ENCODE data around the gene RNF38. TPM values are rescaled to one million over a fixed set of nuclear protein-coding genes. Genes with fewer than 3 reads are reported as not detected.

The RNF38 gene
- total RNA-seq, 1 experiment from 2014 or later, result 60.2 TPM

DNA sequence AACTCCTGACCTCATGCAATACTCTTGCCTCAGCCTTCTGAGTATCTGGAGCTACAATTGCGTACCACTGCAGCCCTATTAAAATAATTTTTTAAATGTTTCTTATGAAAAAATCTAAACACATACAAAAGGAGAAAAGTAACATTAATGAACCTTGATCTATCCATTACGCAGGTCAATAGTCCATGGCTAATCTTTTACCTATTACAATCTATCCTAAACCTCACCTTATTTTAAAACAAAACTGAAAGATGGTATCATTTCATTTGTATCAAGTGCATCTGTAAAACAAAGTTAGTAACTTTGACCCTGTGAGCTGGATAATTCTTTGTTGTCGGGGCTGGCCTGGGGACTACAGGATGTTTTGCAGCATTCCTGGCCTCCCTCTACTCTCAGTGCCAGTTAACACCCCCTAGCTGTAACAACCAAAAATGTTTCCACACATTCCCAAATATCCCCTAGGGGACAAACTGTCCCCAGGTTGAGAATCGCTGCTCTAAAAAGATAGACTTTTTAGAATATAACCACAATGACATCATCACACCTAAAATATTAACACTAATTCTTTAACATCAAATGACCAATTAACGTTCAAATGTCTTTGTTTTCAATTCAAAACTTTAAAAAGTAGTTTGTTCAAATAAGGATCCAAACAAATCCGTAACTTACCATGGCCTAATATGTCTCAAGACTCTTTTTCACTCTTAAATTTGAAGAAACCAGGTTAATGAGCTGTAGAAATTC is 54.8 kb downstream of the RNF38 start:
- no peak overlapping the region for H3K27ac Mint-ChIP-seq
- Histone ChIP-seq H2BK15ac (ENCODE audit: low read depth, low read length) (no peak overlapping the region), H3K79me2 (ENCODE audit: insufficient read depth, low read length) (no peaks in the 10 kb centered on the region), H3T11ph (ENCODE audit: low read length) (no peak overlapping the region), H4K5ac (ENCODE audit: insufficient read length, low read depth, low read length) (no peak overlapping the region), H3K9me3 (ENCODE audit: control insufficient read depth, low read depth, low read length) (no peaks in the 10 kb centered on the region), H2BK5ac (ENCODE audit: insufficient read length, low read length) (peak overlapping the region; percentile 64), H2AFZ (ENCODE audit: low read length) (no peak overlapping the region), H3K27me3 (ENCODE audit: insufficient read depth, low read length) (no peaks in the 10 kb centered on the region), H3K4me2 (ENCODE audit: insufficient read depth, insufficient read length, low read length) (no peak overlapping the region), H4K8ac (replicated peaks; ENCODE audit: insufficient read length, low read depth, low read length) (no peak overlapping the region), H2BK20ac (ENCODE audit: low read depth, low read length, poor library complexity, severe bottlenecking) (no peak overlapping the region), H4K20me1 (ENCODE audit: control insufficient read depth, insufficient read depth, insufficient read length) (no peaks in the 10 kb centered on the region), H3K79me1 (ENCODE audit: insufficient read depth, low read depth, low read length, poor library complexity, severe bottlenecking) (no peaks in the 10 kb centered on the region), H3K23me2 (ENCODE audit: insufficient read length, low read depth, low read length, poor library complexity, severe bottlenecking) (no peaks in the 10 kb centered on the region), H3K9ac (ENCODE audit: extremely low read depth, insufficient read length, low read length) (no peak overlapping the region), H2AK5ac (ENCODE audit: insufficient read length, low read length) (no peak overlapping the region), H2BK12ac (ENCODE audit: insufficient read length, low read depth, low read length) (no peak overlapping the region), H3K27ac (ENCODE audit: insufficient read length, low read depth, low read length) (no peak overlapping the region), H3K18ac (ENCODE audit: insufficient read length, low read depth, low read length) (no peak overlapping the region), H3K56ac (ENCODE audit: insufficient read length, low read depth, low read length) (no peak overlapping the region), H4K91ac (ENCODE audit: insufficient read length, low read depth, low read length) (no peak overlapping the region), H3K4me1 (ENCODE audit: insufficient read depth, low read length) (no peaks in the 10 kb centered on the region), H2BK120ac (ENCODE audit: low read depth, low read length, poor library complexity, severe bottlenecking) (no peak overlapping the region), H3K4ac (ENCODE audit: low read depth, low read length) (no peak overlapping the region), H3K23ac (ENCODE audit: insufficient read length, low read depth, low read length) (no peak overlapping the region), H3K14ac (ENCODE audit: insufficient read depth, low read length) (no peak overlapping the region)
- WGBS (ENCODE audit: extremely low coverage, insufficient read length, low lambda C conversion rate), result 100% methylated on average over 2 of the region's 6 CpGs
- H3K9me3 Mint-ChIP-seq, result no peaks in the 10 kb centered on the region
- H3K36me3 Mint-ChIP-seq (ENCODE audit: insufficient read depth in 1 of 3, low read depth in 3 of 3), result peaks cover 35 to 87% (median 86%) of the 10 kb centered on the region in 3 experiments; a peak in 6 of 7 replicates
- H3K4me1 Mint-ChIP-seq, result 0 out of 4 replicates have a peak, but pooled peaks cover 0 to 3% of the 10 kb centered on the region in 2 experiments
- no peak overlapping the region for H3K4me3 Mint-ChIP-seq
- DNase-seq, result no peak
- TF ChIP-seq, protein P1, sequence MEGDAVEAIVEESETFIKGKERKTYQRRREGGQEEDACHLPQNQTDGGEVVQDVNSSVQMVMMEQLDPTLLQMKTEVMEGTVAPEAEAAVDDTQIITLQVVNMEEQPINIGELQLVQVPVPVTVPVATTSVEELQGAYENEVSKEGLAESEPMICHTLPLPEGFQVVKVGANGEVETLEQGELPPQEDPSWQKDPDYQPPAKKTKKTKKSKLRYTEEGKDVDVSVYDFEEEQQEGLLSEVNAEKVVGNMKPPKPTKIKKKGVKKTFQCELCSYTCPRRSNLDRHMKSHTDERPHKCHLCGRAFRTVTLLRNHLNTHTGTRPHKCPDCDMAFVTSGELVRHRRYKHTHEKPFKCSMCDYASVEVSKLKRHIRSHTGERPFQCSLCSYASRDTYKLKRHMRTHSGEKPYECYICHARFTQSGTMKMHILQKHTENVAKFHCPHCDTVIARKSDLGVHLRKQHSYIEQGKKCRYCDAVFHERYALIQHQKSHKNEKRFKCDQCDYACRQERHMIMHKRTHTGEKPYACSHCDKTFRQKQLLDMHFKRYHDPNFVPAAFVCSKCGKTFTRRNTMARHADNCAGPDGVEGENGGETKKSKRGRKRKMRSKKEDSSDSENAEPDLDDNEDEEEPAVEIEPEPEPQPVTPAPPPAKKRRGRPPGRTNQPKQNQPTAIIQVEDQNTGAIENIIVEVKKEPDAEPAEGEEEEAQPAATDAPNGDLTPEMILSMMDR (conservative IDR thresholded peaks at IDR 0.05), result peak; percentile 57
- no peaks in the 10 kb centered on the region for H3K27me3 Mint-ChIP-seq (ENCODE audit: low read depth)
